KOPT-K1 (cell line): ENCODE measurements around the gene SMYD5.

Source experiments
- H3K27ac ChIP-seq: fragments of 200-600 bp; sonication (generic); 2 replicates; pipeline ENCODE4 v1.5.1; 2016; ENCODE audit warnings: antibody characterized with exemption, mild to moderate bottlenecking, low read depth, low read length; ENCODE audit not compliant: poor library complexity, severe bottlenecking
- H3K36me3 ChIP-seq: fragments of 200-600 bp; sonication (generic); 2 replicates; pipeline ENCODE4 v1.5.1; 2017; ENCODE audit warnings: antibody characterized with exemption, mild to moderate bottlenecking, low read length, moderate library complexity; ENCODE audit not compliant: insufficient read depth
- H3K9me3 ChIP-seq: fragments of 200-600 bp; sonication (generic); 2 replicates; pipeline ENCODE4 v1.5.1; 2017; ENCODE audit warnings: antibody characterized with exemption, low read length, mild to moderate bottlenecking; ENCODE audit not compliant: insufficient read depth, poor library complexity, severe bottlenecking

The SMYD5 gene

DNA sequence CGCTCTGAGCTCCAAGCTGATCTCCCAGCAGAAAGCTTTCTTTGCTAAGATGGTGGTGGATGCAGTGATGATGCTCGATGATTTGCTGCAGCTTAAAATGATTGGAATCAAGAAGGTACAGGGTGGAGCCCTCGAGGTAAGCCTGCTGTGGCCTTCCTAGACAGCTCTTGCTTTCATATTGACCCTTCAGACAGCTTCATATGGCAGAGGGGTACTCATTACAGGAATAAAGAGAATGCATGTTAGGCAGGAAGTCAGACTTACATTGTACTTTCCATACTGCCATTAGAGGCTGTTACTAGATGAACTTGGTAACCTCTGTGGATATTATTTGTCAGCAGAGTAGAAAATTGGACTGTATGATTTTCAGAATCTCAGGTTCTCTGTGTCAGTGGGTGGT lies 30.5 kb downstream of the SMYD5 start:
- H3K27ac ChIP-seq = no peak overlapping the region
- H3K9me3 ChIP-seq = no peaks in the 10 kb centered on the region
- peaks cover 100% of the 10 kb centered on the region for H3K36me3 ChIP-seq

DNA sequence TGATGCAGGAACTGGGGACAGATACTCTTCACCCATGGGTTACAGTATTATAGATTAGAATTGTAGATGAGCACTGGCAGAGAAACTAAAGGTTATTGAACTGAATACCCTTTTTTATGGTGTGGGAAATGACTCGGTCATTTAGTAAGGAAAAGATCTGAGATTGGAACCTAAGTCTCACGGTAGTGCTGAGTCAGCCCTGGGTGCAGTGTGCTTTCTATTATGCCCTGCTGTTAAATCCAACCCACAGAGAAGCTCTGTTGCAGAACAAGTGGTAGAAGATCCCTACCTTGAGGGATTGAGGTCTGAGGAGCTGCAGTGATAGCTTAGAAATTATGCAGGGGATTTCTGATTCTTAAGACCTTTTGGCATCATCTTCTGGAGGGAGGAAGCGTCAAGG lies 32.8 kb downstream of the SMYD5 start:
- peaks cover 100% of the 10 kb centered on the region for H3K36me3 ChIP-seq
- no peaks in the 10 kb centered on the region for H3K9me3 ChIP-seq
- no peak overlapping the region for H3K27ac ChIP-seq

DNA sequence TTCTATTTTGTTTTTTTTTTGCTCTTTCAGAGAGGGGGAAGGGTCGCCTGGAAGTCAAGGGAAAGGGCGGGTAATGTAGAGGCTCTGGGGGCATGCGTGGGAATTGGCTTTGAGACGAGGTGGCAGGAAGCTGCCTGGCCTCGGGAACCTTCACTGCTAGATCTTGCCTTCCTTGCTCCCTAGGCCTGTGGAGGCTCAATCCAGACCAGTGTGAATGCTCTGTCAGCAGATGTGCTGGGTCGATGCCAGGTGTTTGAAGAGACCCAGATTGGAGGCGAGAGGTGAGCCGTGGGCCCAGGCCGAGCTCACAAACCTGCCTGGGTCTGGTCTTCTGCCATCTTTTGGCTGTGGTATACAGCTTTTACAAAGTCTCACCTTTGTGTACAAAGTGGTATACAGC lies 35.6 kb downstream of the SMYD5 start:
- Histone ChIP-seq H3K27ac (no peak overlapping the region), H3K9me3 (no peaks in the 10 kb centered on the region), H3K36me3 (peaks cover 100% of the 10 kb centered on the region)

DNA sequence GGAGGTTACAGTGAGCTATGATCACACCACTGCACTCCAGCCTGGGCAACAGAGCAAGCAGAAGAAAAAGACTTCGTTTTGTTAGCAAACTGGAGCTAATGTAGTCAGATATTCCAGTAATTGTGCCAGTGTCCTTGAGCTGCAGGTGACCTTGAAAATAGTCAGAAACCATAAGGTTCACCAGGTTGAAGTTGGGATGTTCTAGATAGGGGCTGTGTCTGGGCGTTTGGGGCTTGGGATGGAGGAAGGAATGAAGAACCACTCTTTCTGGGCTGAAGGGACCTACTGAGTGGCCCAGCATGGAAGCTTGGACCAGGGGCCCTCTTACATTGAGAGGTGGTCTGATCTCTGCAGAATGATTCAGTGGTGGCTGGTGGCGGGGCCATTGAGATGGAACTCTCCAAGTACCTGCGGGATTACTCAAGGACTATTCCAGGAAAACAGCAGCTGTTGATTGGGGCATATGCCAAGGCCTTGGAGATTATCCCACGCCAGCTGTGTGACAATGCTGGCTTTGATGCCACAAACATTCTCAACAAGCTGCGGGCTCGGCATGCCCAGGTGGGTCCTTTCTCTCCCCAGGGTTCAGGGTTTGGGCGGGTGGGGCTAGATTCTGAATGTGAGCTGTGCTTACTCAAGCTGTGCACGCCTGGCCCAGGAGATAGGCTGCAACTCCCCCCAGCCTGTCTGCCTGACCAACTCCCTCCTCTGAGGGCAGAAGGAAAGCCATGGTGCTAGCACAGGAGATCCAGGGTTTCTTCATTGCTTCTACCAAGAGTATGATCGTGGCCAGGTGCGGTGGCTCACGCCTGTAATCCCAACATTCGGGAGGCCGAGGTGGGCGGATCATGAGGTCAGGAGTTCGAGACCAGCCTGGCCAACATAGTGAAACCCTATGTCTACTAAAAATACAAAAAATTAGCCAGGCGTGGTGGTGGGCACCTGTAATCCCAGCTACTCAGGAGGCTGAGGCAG lies 37.1 kb downstream of the SMYD5 start:
- Histone ChIP-seq H3K9me3 (no peaks in the 10 kb centered on the region), H3K27ac (no peak overlapping the region), H3K36me3 (peaks cover 100% of the 10 kb centered on the region)

DNA sequence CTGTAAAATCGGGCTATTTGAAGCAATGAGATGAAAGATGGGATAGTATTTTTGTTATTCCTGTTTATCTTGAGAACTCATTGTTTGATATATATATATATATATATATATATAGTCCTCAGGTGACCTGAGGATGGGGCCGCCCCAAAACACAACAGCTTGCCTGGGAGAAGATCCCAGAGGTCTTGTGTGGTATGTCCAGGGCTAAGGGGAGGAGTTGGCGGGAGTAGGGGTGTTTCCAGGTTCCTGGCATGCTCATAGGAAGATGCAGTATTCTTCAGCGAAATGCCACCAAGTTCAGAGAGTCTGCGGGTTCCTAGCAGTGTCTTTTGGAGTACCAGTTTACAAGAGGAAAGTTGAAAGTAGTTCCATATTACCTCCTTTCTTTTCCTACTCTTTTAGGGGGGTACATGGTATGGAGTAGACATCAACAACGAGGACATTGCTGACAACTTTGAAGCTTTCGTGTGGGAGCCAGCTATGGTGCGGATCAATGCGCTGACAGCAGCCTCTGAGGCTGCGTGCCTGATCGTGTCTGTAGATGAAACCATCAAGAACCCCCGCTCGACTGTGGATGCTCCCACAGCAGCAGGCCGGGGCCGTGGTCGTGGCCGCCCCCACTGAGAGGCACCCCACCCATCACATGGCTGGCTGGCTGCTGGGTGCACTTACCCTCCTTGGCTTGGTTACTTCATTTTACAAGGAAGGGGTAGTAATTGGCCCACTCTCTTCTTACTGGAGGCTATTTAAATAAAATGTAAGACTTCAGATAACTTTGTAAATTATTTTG lies 38.4 kb downstream of the SMYD5 start:
- Histone ChIP-seq H3K36me3 (peaks cover 97% of the 10 kb centered on the region), H3K9me3 (no peaks in the 10 kb centered on the region), H3K27ac (no peak overlapping the region)

DNA sequence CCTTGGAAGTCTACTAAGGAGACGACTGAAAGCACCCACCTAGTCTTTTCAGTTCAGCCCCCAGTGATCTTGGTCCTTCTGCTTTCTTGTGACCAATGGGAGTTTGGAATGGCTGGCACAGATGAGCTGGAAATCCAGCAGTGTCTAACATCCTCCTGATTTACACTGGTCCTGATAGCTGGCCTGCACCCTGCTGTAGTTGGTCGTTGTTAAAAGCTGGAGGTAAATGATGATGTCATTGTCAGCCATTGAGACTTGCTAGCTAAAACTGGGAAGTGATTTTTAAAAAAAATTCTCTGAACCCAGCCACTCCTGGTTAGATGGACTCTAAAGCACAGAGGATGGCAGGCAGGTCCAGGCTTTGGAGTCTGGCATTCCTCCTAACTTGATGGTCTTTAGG lies 39.4 kb downstream of the SMYD5 start:
- Histone ChIP-seq H3K27ac (no peak overlapping the region), H3K36me3 (peaks cover 94% of the 10 kb centered on the region)

DNA sequence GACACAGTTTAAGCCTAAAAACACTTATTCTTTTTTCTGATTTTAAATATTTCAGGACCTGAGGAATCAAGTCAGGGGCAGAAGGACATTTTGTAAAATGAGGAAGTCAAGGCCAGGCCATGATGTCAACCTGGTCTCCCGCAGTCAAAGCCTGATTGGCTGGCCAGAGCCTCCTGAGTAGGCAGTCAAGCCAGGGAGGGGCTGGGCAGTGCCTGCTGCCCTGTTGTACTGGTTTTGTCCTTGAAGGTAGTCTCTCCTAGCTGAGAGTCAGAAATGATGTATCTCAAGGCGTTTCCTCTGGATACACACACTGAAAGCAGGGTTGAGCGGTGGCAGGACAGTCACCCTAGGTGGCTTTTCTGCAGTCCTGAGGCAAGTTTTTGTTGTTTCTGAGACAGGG lies 39.9 kb downstream of the SMYD5 start:
- no peak overlapping the region for H3K27ac ChIP-seq
- H3K9me3 ChIP-seq = no peaks in the 10 kb centered on the region
- H3K36me3 ChIP-seq = peaks cover 94% of the 10 kb centered on the region

More for the DNA sequence above, 39.4 kb downstream of the SMYD5 start:
- no peaks in the 10 kb centered on the region for H3K9me3 ChIP-seq

DNA sequence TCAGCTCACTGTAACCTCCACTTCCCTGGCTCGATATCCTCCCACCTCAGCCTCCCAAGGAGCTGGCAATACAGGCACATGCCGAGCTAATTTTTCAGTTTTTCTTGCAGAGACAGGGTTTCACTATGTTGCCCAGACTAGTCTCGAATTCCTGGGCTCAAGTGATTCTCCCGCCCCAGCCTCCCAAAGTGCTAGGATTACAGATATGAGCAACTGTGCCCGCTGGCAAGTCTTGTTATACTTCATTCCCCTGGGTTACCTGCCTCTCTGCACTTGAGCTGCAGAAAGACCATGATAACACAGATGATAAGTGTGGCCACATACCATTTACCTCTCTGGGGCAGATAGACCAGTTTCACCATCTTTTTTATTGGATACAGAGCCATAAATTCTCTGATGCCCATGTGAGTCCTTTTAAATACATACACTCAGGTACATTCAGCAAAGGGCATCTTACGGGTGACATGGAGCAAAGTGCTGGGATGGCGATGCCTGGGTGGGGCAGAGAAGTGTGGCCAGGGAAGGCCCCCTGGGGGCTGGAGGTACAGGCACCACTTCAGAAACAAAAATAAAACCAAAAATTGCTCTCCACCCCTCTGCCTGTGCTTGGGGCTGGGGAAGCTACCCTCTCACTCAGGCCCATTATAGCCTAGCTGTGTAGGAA lies 40.4 kb downstream of the SMYD5 start:
- Histone ChIP-seq H3K9me3 (no peaks in the 10 kb centered on the region), H3K36me3 (peaks cover 94% of the 10 kb centered on the region), H3K27ac (no peak overlapping the region)

DNA sequence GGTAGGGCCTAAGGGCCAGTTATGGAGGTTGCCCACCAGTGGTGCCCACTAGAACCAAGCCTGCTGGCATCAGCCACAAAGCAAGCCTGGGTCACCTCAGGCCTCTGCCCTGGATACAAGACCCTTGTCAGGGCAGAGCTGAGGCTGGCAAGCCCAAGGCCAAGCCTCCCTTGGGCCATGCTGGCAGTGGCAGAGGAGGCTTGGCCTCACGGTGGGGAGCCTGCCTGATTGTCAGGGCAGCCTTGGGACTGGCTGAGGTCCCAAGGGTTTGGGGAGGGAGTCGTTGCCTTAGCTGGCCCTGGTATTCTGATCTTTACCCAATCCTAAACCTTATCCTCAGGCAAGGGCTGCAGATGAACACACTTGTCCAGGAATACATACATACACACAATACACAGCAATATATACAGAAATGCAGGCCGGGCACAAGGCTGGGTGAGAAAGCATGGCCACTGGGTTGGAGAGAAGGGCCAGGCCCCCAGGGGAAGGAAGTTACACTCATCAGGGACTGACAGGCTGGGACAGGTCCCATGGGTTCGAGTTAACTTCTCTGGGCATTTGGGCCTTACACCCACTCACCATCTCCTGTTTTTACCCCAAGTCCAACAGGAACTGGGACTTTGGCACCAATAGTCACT lies 41.1 kb downstream of the SMYD5 start:
- Histone ChIP-seq H3K9me3 (no peaks in the 10 kb centered on the region), H3K27ac (no peak overlapping the region), H3K36me3 (peaks cover 94% of the 10 kb centered on the region)

DNA sequence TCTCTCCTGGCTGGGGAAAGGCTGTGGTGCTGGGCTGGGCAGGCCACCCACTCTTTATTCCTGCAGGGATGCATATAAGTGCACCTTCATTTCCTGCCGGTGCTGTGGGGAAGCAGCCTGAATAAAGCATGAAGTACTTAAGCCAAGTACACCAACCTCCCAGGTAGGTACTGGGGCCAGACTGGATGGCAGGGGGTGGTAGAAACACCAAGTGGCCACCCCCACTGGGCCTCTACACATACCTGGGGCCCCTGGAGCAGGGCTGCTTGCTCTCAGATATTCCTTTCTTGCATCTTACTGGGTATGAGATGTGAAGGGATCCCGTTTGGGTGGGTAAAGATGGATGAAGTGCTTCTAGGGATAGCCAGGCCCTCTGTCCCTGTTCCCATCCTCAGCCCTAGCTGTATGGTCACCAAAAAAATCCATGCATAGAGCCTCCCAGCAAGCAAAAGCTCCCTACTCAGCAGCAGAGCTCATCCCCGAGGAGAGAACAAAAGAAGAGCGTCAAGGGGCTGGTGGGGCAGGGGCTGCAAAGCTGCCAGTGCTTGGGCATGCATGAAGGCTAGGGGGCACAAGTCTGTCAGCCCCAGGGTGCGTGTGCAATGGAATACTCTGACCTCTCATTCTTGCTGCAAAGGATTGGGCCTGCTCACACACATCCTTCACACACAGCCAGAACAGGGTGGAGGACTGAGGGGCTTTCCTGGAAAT lies 42.0 kb downstream of the SMYD5 start:
- Histone ChIP-seq H3K36me3 (peaks cover 94% of the 10 kb centered on the region), H3K27ac (no peak overlapping the region), H3K9me3 (no peaks in the 10 kb centered on the region)

DNA sequence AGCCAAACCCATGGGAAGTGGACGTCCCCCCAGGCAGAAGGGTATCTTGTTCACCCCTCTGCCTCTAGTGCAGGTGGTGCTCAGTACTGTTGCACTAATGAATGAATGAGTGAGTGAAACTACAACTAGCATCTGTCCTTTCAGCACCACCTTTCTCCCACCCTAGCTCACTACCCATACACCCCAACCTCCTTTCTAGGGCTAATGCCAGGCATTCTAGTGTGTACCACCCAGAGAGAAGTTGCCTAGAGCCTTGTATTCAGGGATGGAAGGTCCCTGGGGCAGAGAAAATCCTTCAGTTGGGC lies 42.5 kb downstream of the SMYD5 start:
- Histone ChIP-seq H3K27ac (no peak overlapping the region), H3K9me3 (no peaks in the 10 kb centered on the region), H3K36me3 (peaks cover 93% of the 10 kb centered on the region)

DNA sequence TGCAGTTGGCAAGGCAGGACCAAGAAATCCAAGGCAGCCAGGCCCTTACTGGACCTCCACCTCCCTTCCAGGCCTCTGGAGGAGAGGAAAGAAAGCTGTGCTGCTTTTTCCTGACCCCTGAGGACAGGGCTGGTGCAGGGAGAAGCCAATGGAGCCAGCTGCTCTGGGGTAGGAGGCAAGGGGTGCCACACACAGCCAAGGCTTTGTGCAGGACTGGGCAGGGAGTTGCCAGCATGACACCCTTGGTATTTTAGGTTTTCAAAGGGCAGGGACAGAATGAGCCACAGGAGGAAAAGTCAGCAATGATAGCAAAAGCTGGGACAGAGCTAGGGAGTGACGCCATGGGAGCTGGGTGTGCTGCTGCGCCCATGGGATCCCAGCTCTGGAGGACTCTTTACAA lies 43.0 kb downstream of the SMYD5 start:
- Histone ChIP-seq H3K27ac (no peak overlapping the region), H3K9me3 (no peaks in the 10 kb centered on the region), H3K36me3 (peaks cover 91% of the 10 kb centered on the region)

DNA sequence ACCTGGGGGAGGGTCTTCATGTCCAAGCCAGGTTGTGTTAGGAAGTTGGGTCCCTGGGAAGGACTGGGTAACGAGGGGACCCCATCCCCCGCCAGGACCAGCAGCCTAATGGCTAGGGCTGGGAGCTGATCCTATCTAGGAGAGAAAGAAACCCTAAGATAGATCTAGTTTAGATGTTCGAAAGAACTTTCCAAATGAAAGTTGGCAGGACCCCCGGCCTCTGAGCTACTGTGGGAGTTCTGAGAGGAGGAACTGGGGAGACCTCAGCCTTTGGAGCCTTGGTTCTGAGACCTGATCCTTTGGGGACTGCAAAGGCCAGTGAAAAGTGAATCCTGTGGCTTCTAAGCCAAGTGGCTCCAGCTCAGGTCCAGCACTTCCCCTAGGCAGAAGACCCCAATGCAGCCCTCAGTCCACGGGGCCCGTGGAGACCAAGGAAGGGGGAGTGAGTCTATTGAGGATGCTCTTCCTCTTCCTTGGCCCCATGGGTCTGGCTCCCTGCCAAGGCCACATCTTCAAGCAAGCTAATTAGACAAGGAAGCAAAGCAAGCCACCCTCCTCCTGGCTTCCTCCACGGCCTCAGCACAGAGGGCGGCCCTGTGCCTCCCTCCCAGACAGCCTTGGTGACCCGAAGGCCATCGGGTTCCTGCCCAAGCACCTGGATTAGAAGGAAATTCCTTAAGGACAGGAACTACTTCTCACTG lies 43.5 kb downstream of the SMYD5 start:
- Histone ChIP-seq H3K27ac (no peak overlapping the region), H3K9me3 (no peaks in the 10 kb centered on the region), H3K36me3 (peaks cover 90% of the 10 kb centered on the region)
